BJ (cell line): ENCODE results near the gene ANK2. TPM values are rescaled to one million over a fixed set of nuclear protein-coding genes. Genes with fewer than 3 reads are reported as not detected.
A peak's percentile ranks its signal among the peaks of the same experiment; 100 is the strongest.

ENCODE experiments used
- CTCF ChIA-PET: fragments of 350-600 bp; formaldehyde crosslinking; extraction: SDS; loops from one replicate; lab custom pipeline; 2021; ENCODE audit warnings: antibody characterized with exemption, inconsistent platforms; lab: Yijun Ruan, JAX
- POLR2A ChIA-PET: fragments of 300-600 bp; sonication (Branson Sonifier 250); formaldehyde crosslinking; extraction: SDS; loops from one replicate; lab custom pipeline; 2021; ENCODE audit warnings: antibody characterized with exemption; lab: Charles Lee
- DNase-seq: peaks from one replicate; pipeline ENCODE4 v3.0.0-alpha.2; 2011; ENCODE audit warnings: low read depth
- H3K27me3 ChIP-seq: 2 replicates; pipeline ENCODE4 v1.6.0; 2011; ENCODE audit warnings: low read length; ENCODE audit not compliant: control insufficient read depth, insufficient read depth
- H3K36me3 ChIP-seq: 2 replicates; pipeline ENCODE4 v1.5.1; 2011; ENCODE audit warnings: low read length; ENCODE audit not compliant: control insufficient read depth, insufficient read depth
- H3K4me3 ChIP-seq: 2 replicates; pipeline ENCODE4 v1.5.1; 2011; ENCODE audit warnings: low read depth, mild to moderate bottlenecking, control low read depth, low read length
- polyA plus RNA-seq: library from polyadenylated mRNA; depleted of rRNA; stranded (reverse); fragments of >200 nt; gene quantifications from 2 replicates; pipeline ENCODE4 v1.2.3, GENCODE V29; 2011
- TF ChIP-seq, protein P1 (sequence below): IDR thresholded peaks from 2 replicates; pipeline ENCODE4 v1.5.1; 2011; ENCODE audit warnings: low read depth, mild to moderate bottlenecking, control low read depth, inconsistent platforms, low read length, moderate library complexity; ENCODE audit not compliant: insufficient read depth

ANK2 gene
- polyA plus RNA-seq, 1 experiment, result 2.3 TPM

DNA sequence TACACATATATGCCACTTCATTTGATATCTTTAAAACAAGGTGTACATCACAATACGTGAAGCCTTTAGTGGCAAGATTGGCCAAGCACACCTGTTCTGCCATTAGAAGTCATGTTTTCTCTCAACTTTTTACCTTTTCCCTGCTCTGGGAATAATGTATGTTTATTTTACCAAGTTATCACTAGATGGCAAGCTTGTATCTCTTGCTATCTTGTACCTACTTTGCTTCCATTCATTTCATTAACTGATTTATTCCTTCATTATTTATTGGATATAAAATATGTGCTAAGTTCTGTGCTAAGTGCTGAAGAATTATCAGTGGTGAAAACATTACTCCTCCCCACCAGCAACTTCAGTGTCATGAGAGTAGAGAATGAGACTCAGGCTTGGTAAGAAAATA is 245.5 kb downstream of the ANK2 start:
- no peak overlapping the region for H3K4me3 ChIP-seq
- CTCF ChIA-PET, result interaction anchor here (1.1 kb wide), 1 partner anchor 24 kb away, joined by 4 read pairs; no protein-coding TSS in a partner anchor
- H3K36me3 ChIP-seq, result no peaks in the 10 kb centered on the region
- POLR2A ChIA-PET, result no interaction called here
- no peak for DNase-seq
- H3K27me3 ChIP-seq, result no peaks in the 10 kb centered on the region
- TF ChIP-seq, protein P1, sequence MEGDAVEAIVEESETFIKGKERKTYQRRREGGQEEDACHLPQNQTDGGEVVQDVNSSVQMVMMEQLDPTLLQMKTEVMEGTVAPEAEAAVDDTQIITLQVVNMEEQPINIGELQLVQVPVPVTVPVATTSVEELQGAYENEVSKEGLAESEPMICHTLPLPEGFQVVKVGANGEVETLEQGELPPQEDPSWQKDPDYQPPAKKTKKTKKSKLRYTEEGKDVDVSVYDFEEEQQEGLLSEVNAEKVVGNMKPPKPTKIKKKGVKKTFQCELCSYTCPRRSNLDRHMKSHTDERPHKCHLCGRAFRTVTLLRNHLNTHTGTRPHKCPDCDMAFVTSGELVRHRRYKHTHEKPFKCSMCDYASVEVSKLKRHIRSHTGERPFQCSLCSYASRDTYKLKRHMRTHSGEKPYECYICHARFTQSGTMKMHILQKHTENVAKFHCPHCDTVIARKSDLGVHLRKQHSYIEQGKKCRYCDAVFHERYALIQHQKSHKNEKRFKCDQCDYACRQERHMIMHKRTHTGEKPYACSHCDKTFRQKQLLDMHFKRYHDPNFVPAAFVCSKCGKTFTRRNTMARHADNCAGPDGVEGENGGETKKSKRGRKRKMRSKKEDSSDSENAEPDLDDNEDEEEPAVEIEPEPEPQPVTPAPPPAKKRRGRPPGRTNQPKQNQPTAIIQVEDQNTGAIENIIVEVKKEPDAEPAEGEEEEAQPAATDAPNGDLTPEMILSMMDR, result 0 out of 2 replicates have a peak, but pooled peaks have one; percentile 2

DNA sequence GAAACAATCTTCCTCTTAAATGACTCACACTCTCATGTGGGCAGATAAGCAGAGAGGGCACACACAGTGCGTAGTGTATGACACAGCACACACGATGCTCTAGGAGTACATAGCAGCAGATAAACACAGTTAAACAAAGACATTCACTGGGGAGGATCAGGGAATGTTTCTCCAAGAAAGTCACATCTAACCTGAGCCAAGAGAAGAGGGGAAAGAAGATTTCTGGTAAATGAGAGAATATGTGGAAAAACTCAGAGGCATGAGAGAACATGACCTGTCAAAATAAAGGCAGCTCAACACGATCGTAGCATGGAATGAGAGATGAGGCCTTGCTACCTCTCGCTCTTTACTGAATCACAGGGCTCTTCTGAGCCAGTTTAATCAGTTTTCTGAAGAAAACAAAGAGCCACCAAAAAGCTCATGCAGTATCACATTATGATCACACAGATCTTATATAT is 251.0 kb downstream of the ANK2 start:
- no peak overlapping the region for H3K4me3 ChIP-seq
- no peak for DNase-seq
- no peaks in the 10 kb centered on the region for H3K27me3 ChIP-seq
- H3K36me3 ChIP-seq, result no peaks in the 10 kb centered on the region
- TF ChIP-seq, protein P1, result no peak
- ChIA-PET CTCF (interaction anchor here (0.8 kb wide), 1 partner anchor 22 kb away, joined by 3 read pairs; no protein-coding TSS in a partner anchor), POLR2A (no interaction called here)

DNA sequence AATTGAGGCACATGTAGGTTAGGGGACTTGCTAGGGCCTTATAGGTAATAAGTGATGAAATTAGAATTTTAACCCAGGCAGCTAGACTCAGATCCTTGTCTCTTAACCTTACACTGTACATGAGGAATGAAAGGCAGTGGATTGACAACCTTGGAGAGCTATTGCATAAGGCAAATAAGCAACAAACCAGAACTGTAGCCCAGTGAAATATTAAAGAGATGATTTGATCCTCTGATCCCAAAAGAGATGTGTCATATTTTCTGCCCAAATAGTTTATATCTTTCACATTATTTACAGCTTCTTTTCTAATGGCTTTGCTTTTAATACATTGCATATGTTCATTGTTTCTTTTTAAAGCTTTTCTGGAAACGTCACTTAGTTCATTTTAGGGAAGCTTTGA is 252.6 kb downstream of the ANK2 start:
- CTCF ChIA-PET, result interaction anchor here (0.9 to 1.2 kb wide), 3 partner anchors 9 to 24 kb away, joined by 3 to 10 read pairs (median 4); no protein-coding TSS in a partner anchor
- Histone ChIP-seq H3K27me3 (no peaks in the 10 kb centered on the region), H3K4me3 (no peak overlapping the region), H3K36me3 (no peaks in the 10 kb centered on the region)
- DNase-seq, result no peak
- TF ChIP-seq, protein P1, result no peak
- POLR2A ChIA-PET, result no interaction called here

DNA sequence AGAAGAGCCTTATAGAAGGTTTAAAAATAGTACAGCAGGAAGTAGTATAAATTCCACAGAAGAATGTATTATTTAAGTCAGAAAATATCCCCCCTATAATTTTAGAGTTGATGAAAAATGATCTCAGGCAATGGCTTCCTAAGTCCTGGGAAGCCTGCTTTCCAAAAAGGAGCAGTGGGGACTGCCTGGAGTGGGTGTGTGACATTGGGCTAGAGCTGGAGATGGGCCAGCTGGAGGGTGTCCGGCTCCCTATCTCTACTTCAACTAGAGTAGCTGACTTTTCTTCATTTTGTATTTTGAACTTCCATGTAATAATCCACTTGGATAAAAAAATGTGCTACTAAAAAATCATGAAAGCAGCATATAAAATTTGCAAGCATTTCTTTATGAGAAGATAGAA is 253.9 kb downstream of the ANK2 start:
- no peak for DNase-seq
- TF ChIP-seq, protein P1, result no peak
- Histone ChIP-seq H3K27me3 (no peaks in the 10 kb centered on the region), H3K36me3 (no peaks in the 10 kb centered on the region), H3K4me3 (no peak overlapping the region)
- CTCF ChIA-PET, result interaction anchor here (0.7 to 1.3 kb wide), 2 partner anchors 25 to 42 kb away, joined by 3 read pairs; no protein-coding TSS in a partner anchor
- POLR2A ChIA-PET, result no interaction called here

DNA sequence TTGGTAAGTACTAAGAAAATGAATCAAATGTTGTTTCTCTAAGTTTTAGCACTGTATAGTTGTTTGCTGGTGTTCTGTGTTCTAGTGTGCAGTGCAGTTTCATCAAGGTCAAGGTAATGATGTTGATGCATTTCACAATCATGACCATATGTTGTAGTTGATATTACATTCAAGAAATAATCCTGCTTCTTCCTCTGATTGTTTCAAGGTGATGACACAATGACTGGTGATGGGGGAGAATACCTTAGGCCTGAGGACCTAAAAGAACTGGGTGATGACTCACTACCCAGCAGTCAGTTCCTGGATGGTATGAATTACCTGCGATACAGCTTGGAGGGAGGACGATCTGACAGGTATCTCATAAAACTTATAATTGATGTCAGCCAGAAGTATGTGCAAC is 261.6 kb downstream of the ANK2 start:
- no peaks in the 10 kb centered on the region for H3K36me3 ChIP-seq
- POLR2A ChIA-PET, result no interaction called here
- no peaks in the 10 kb centered on the region for H3K27me3 ChIP-seq
- H3K4me3 ChIP-seq, result no peak overlapping the region
- DNase-seq, result no peak
- TF ChIP-seq, protein P1, result no peak
- CTCF ChIA-PET, result interaction anchor here (0.6 kb wide), 1 partner anchor 107 kb away, joined by 3 read pairs; no protein-coding TSS in a partner anchor
